Measurements from ENCODE around the gene ATP1B3.
A peak's percentile ranks its signal among the peaks of the same experiment; 100 is the strongest.

ATP1B3 gene

GRCh38 chr3:141865101-141865500, 11.3 kb upstream of the ATP1B3 start:
- Histone ChIP-seq H3K36me3 (ENCODE audit: control insufficient read depth in 4 of 4, insufficient read depth in 4 of 4, low read length in 3 of 4) (no peaks in the 10 kb centered on the region), H3K9me3 (ENCODE audit: control extremely low read depth in 1 of 5, control insufficient read depth in 4 of 5, insufficient read depth in 2 of 5, low read depth in 1 of 5, low read length in 4 of 5) (no peaks in the 10 kb centered on the region), H3K27me3 (replicated peaks in 2 of 5; ENCODE audit: control insufficient read depth in 4 of 5, insufficient read depth in 5 of 5, low read length in 4 of 5) (no peaks in the 10 kb centered on the region), H3K27ac (ENCODE audit: insufficient read depth in 1 of 2, low read depth in 1 of 2, low read length in 2 of 2, poor library complexity in 1 of 2, severe bottlenecking in 2 of 2) (no peak overlapping the region), H3K4me3 (ENCODE audit: control insufficient read depth in 1 of 7, extremely low read depth in 1 of 7, insufficient read depth in 4 of 7, low read depth in 2 of 7, low read length in 6 of 7) (no peak overlapping the region), H3K4me1 (ENCODE audit: control extremely low read depth in 1 of 4, control insufficient read depth in 4 of 4, insufficient read depth in 4 of 4, low read length in 3 of 4) (peaks cover 2 to 17% (median 6%) of the 10 kb centered on the region in 4 experiments)
- WGBS (ENCODE audit: insufficient coverage) = 83% methylated on average over 2 of the region's 9 CpGs
- CTCF ChIA-PET = interaction anchor here (2.0 kb wide), 1 partner anchor 10 kb away, joined by 7 read pairs; no protein-coding TSS in a partner anchor
- no peak for DNase-seq
- POLR2A ChIA-PET = no interaction called here

- ChIA-PET POLR2A (interaction anchor here (1.1 kb wide), 1 partner anchor 17 kb away, joined by 3 read pairs; no protein-coding TSS in a partner anchor), CTCF (interaction anchor here (1.7 kb wide), 1 partner anchor 19 kb away, joined by 7 read pairs; no protein-coding TSS in a partner anchor)
- 84% methylated on average over 5 of the region's 6 CpGs for WGBS (ENCODE audit: insufficient coverage)
- H3K4me1 ChIP-seq (ENCODE audit: control extremely low read depth in 1 of 4, control insufficient read depth in 4 of 4, insufficient read depth in 4 of 4, low read length in 3 of 4) = peaks cover 0 to 4% (median under 1%) of the 10 kb centered on the region in 4 experiments
- no peaks in the 10 kb centered on the region for H3K9me3 ChIP-seq (ENCODE audit: control extremely low read depth in 1 of 5, control insufficient read depth in 4 of 5, insufficient read depth in 2 of 5, low read depth in 1 of 5, low read length in 4 of 5)
- no peaks in the 10 kb centered on the region for H3K36me3 ChIP-seq (ENCODE audit: control insufficient read depth in 4 of 4, insufficient read depth in 4 of 4, low read length in 3 of 4)
- no peak overlapping the region for H3K27ac ChIP-seq (ENCODE audit: insufficient read depth in 1 of 2, low read depth in 1 of 2, low read length in 2 of 2, poor library complexity in 1 of 2, severe bottlenecking in 2 of 2)
- H3K27me3 ChIP-seq (replicated peaks in 2 of 5; ENCODE audit: control insufficient read depth in 4 of 5, insufficient read depth in 5 of 5, low read length in 4 of 5) = no peaks in the 10 kb centered on the region
- H3K4me3 ChIP-seq (ENCODE audit: control insufficient read depth in 1 of 7, extremely low read depth in 1 of 7, insufficient read depth in 4 of 7, low read depth in 2 of 7, low read length in 6 of 7) = no peak overlapping the region
- DNase-seq = no peak
Observed at GRCh38 chr3:141870091-141870687, 6.3 kb upstream of the ATP1B3 start.

- Histone ChIP-seq H3K27me3 (replicated peaks in 2 of 5; ENCODE audit: control insufficient read depth in 4 of 5, insufficient read depth in 5 of 5, low read length in 4 of 5) (no peaks in the 10 kb centered on the region), H3K27ac (ENCODE audit: insufficient read depth in 1 of 2, low read depth in 1 of 2, low read length in 2 of 2, poor library complexity in 1 of 2, severe bottlenecking in 2 of 2) (peak overlapping the region; percentile 50 to 88), H3K4me3 (ENCODE audit: control insufficient read depth in 1 of 7, extremely low read depth in 1 of 7, insufficient read depth in 4 of 7, low read depth in 2 of 7, low read length in 6 of 7) (peak overlapping the region; percentile 73 to 91 (median 82)), H3K9me3 (ENCODE audit: control extremely low read depth in 1 of 5, control insufficient read depth in 4 of 5, insufficient read depth in 2 of 5, low read depth in 1 of 5, low read length in 4 of 5) (no peaks in the 10 kb centered on the region), H3K36me3 (ENCODE audit: control insufficient read depth in 4 of 4, insufficient read depth in 4 of 4, low read length in 3 of 4) (no peaks in the 10 kb centered on the region), H3K4me1 (ENCODE audit: control extremely low read depth in 1 of 4, control insufficient read depth in 4 of 4, insufficient read depth in 4 of 4, low read length in 3 of 4) (peaks cover 6 to 25% (median 19%) of the 10 kb centered on the region in 4 experiments)
- WGBS (ENCODE audit: insufficient coverage) = 0% methylated on average over 18 of the region's 19 CpGs
- POLR2A ChIA-PET = interaction anchor here (0.6 to 1.2 kb wide), 6 partner anchors 26 to 137 kb away, joined by 3 to 9 read pairs (median 4); partner anchors contain the start of gene RNF7
- peak; percentile 86 to 92 (median 92) for DNase-seq
- CTCF ChIA-PET = interaction anchor here (0.6 to 3.0 kb wide), 32 partner anchors 8 to 305 kb away, joined by 3 to 22 read pairs (median 4); partner anchors contain the start of gene RNF7
Observed at GRCh38 chr3:141875374-141875892, 1.0 kb upstream of the ATP1B3 start.

- Histone ChIP-seq H3K9me3 (ENCODE audit: control extremely low read depth in 1 of 5, control insufficient read depth in 4 of 5, insufficient read depth in 2 of 5, low read depth in 1 of 5, low read length in 4 of 5) (no peaks in the 10 kb centered on the region), H3K4me1 (ENCODE audit: control extremely low read depth in 1 of 4, control insufficient read depth in 4 of 4, insufficient read depth in 4 of 4, low read length in 3 of 4) (peaks cover 6 to 25% (median 19%) of the 10 kb centered on the region in 4 experiments), H3K27me3 (replicated peaks in 2 of 5; ENCODE audit: control insufficient read depth in 4 of 5, insufficient read depth in 5 of 5, low read length in 4 of 5) (no peaks in the 10 kb centered on the region), H3K27ac (ENCODE audit: insufficient read depth in 1 of 2, low read depth in 1 of 2, low read length in 2 of 2, poor library complexity in 1 of 2, severe bottlenecking in 2 of 2) (peak overlapping the region; percentile 50 to 88), H3K36me3 (ENCODE audit: control insufficient read depth in 4 of 4, insufficient read depth in 4 of 4, low read length in 3 of 4) (no peaks in the 10 kb centered on the region), H3K4me3 (ENCODE audit: control insufficient read depth in 1 of 7, extremely low read depth in 1 of 7, insufficient read depth in 4 of 7, low read depth in 2 of 7, low read length in 6 of 7) (peak overlapping the region; percentile 73 to 91 (median 82))
- peak in 2 of 3 donors; percentile 66 to 86 for DNase-seq
- POLR2A ChIA-PET = interaction anchor here (0.8 to 1.3 kb wide), 6 partner anchors 8 to 137 kb away, joined by 3 to 9 read pairs (median 4); partner anchors contain the start of gene RNF7
- CTCF ChIA-PET = interaction anchor here (0.7 to 3.0 kb wide), 24 partner anchors 10 to 299 kb away, joined by 3 to 22 read pairs (median 6); partner anchors contain the start of gene RNF7
- WGBS (ENCODE audit: insufficient coverage) = 1% methylated on average over 41 of the region's 42 CpGs
Observed at GRCh38 chr3:141875893-141876380, 506 bp upstream of the ATP1B3 start.

- Histone ChIP-seq H3K4me1 (ENCODE audit: control extremely low read depth in 1 of 4, control insufficient read depth in 4 of 4, insufficient read depth in 4 of 4, low read length in 3 of 4) (peaks cover 6 to 32% (median 21%) of the 10 kb centered on the region in 4 experiments), H3K27ac (ENCODE audit: insufficient read depth in 1 of 2, low read depth in 1 of 2, low read length in 2 of 2, poor library complexity in 1 of 2, severe bottlenecking in 2 of 2) (peak overlapping the region; percentile 58 to 89), H3K4me3 (ENCODE audit: control insufficient read depth in 1 of 7, extremely low read depth in 1 of 7, insufficient read depth in 4 of 7, low read depth in 2 of 7, low read length in 6 of 7) (peak overlapping the region; percentile 63 to 91 (median 82)), H3K27me3 (replicated peaks in 2 of 5; ENCODE audit: control insufficient read depth in 4 of 5, insufficient read depth in 5 of 5, low read length in 4 of 5) (no peaks in the 10 kb centered on the region), H3K36me3 (ENCODE audit: control insufficient read depth in 4 of 4, insufficient read depth in 4 of 4, low read length in 3 of 4) (peaks cover 0 to 7% (median 0%) of the 10 kb centered on the region in 4 experiments), H3K9me3 (ENCODE audit: control extremely low read depth in 1 of 5, control insufficient read depth in 4 of 5, insufficient read depth in 2 of 5, low read depth in 1 of 5, low read length in 4 of 5) (no peaks in the 10 kb centered on the region)
- POLR2A ChIA-PET = interaction anchor here (0.7 to 1.3 kb wide), 2 partner anchors 79 to 84 kb away, joined by 3 read pairs; no protein-coding TSS in a partner anchor
- 0% methylated on average over 68 of the region's 76 CpGs for WGBS (ENCODE audit: insufficient coverage)
- peak; percentile 47 to 73 (median 62) for DNase-seq
- CTCF ChIA-PET = interaction anchor here (0.9 to 3.0 kb wide), 5 partner anchors 9 to 138 kb away, joined by 3 to 15 read pairs (median 6); no protein-coding TSS in a partner anchor
Observed at GRCh38 chr3:141876891-141877621, 613 bp downstream of the ATP1B3 start.

GRCh38 chr3:141877911-141878310, 1.5 kb downstream of the ATP1B3 start:
- H3K27ac ChIP-seq (ENCODE audit: insufficient read depth in 1 of 2, low read depth in 1 of 2, low read length in 2 of 2, poor library complexity in 1 of 2, severe bottlenecking in 2 of 2) = peak overlapping the region in 1 of 2 experiments; percentile 89
- H3K9me3 ChIP-seq (ENCODE audit: control extremely low read depth in 1 of 5, control insufficient read depth in 4 of 5, insufficient read depth in 2 of 5, low read depth in 1 of 5, low read length in 4 of 5) = no peaks in the 10 kb centered on the region
- peak overlapping the region in 6 of 7 experiments; percentile 63 to 91 (median 82) for H3K4me3 ChIP-seq (ENCODE audit: control insufficient read depth in 1 of 7, extremely low read depth in 1 of 7, insufficient read depth in 4 of 7, low read depth in 2 of 7, low read length in 6 of 7)
- peaks cover 6 to 32% (median 21%) of the 10 kb centered on the region in 4 experiments for H3K4me1 ChIP-seq (ENCODE audit: control extremely low read depth in 1 of 4, control insufficient read depth in 4 of 4, insufficient read depth in 4 of 4, low read length in 3 of 4)
- 91% methylated on average over 1 of the region's 3 CpGs for WGBS (ENCODE audit: insufficient coverage)
- ChIA-PET CTCF (interaction anchor here (0.6 to 2.7 kb wide), 6 partner anchors 16 to 353 kb away, joined by 3 to 8 read pairs (median 6); no protein-coding TSS in a partner anchor), POLR2A (interaction anchor here (0.7 kb wide), 1 partner anchor 85 kb away, joined by 3 read pairs; no protein-coding TSS in a partner anchor)
- DNase-seq = no peak
- H3K36me3 ChIP-seq (ENCODE audit: control insufficient read depth in 4 of 4, insufficient read depth in 4 of 4, low read length in 3 of 4) = peaks cover 0 to 10% (median 3%) of the 10 kb centered on the region in 4 experiments
- no peaks in the 10 kb centered on the region for H3K27me3 ChIP-seq (replicated peaks in 2 of 5; ENCODE audit: control insufficient read depth in 4 of 5, insufficient read depth in 5 of 5, low read length in 4 of 5)
